Right lobe of liver (tissue), 6 donors: ENCODE results near the gene GTF3C6. TPM values are rescaled to one million over a fixed set of nuclear protein-coding genes. Genes with fewer than 3 reads are reported as not detected.
A peak's percentile ranks its signal among the peaks of the same experiment; 100 is the strongest.
"Not testable (repeated sequence)": the region's sequence is repeated elsewhere in the genome, so short reads cannot be mapped to it uniquely, and the experiment has no call there.

Experiments
- ATAC-seq, 4 donors: fragments of 200-7000 bp; cut with Tn5 transposase; one replicate each; pipeline ENCODE4 v1.9.1; 2020; ENCODE audit warnings: mild to moderate bottlenecking in 4 of 4, moderate library complexity in 4 of 4
- DNase-seq, 3 donors: peaks; one replicate each; pipeline ENCODE4 v3.0.0-alpha.2; 2020
- H3K27ac ChIP-seq, 3 donors: fragments of 200-600 bp; one replicate each; pipeline ENCODE4 v1.8.0; 2022
- H3K27me3 ChIP-seq, 2 donors: fragments of 200-600 bp; one replicate each; pipeline ENCODE4 v1.8.0; 2022
- H3K36me3 ChIP-seq, 4 donors: fragments of 200-600 bp; sonication (generic) in 1 of 4; one replicate each; pipeline versions ENCODE4 v1.5.1 to v1.8.0; 2017 to 2022; ENCODE audit warnings: control low read depth in 1 of 4
- H3K4me1 ChIP-seq, 4 donors: fragments of 200-600 bp; sonication (generic) in 1 of 4; one replicate each; pipeline versions ENCODE4 v1.5.1 to v1.8.0; 2017 to 2022; ENCODE audit warnings: control low read depth in 1 of 4
- H3K4me3 ChIP-seq, 3 donors: fragments of 200-600 bp; one replicate each; pipeline ENCODE4 v1.8.0; 2022
- H3K9me3 ChIP-seq, 4 donors: fragments of 200-600 bp; sonication (generic) in 1 of 4; one replicate each; pipeline versions ENCODE4 v1.5.1 to v1.8.0; 2017 to 2022; ENCODE audit warnings: control low read depth in 1 of 4
- POLR2A ChIP-seq: fragments of 450-650 bp; IDR thresholded peaks from one replicate; pipeline ENCODE4 v1.6.1; 2017; ENCODE audit warnings: antibody characterized with exemption, mild to moderate bottlenecking
- WGBS: methylation state at CpG from one replicate; pipeline ENCODE4 v1.1.6; 2018; ENCODE audit warnings: low coverage, low lambda C conversion rate; ENCODE audit not compliant: insufficient coverage; ENCODE audit errors: missing lambda C conversion rate; 5-methylcytosine and 5-hydroxymethylcytosine counted together
- intact Hi-C, 2 donors: fragments of 100-400 bp; cut with DNase I; formaldehyde crosslinking; loops; one replicate each; pipeline versions ENCODE4 v1.11.2 to v1.14.1; 2022
- total RNA-seq, 6 experiments: library from RNA; depleted of rRNA in 2 of 6; stranded (reverse); fragments of >200 nt in 2 of 6; fragmentation: NEBNext Ultra II Directional in 3 of 6; extraction: Animal tissue kit (Norgen Biotek cat#: 25700) in 3 of 6; gene quantifications; one replicate each; pipeline versions ENCODE4 v1.1.0 to v1.2.4, GENCODE V29; 2016 to 2023
- TF ChIP-seq, protein P1 (sequence below), 4 donors: fragments of 200-600 bp in 3 of 4; fragments of 450-650 bp in 1 of 4; IDR thresholded peaks; one replicate each; pipeline versions ENCODE4 v1.5.1 to v1.8.0; 2016 to 2022; ENCODE audit warnings: antibody characterized with exemption in 4 of 4, mild to moderate bottlenecking in 2 of 4
- donor health status: DM: no; HTN: yes; CAD: no.
- donor health status: DM: no; HTN: no; CAD: no.
- donor health status: DM: no; HTN: no; CAD: no.
- donor health status: DM: no; HTN: yes; CAD: no.
- donor health status: DM: no; HTN: yes; CAD: no.

GTF3C6 gene
- total RNA-seq, 6 experiments from 2014 or later = 21.2 to 47.7 (median 30.8) TPM

DNA sequence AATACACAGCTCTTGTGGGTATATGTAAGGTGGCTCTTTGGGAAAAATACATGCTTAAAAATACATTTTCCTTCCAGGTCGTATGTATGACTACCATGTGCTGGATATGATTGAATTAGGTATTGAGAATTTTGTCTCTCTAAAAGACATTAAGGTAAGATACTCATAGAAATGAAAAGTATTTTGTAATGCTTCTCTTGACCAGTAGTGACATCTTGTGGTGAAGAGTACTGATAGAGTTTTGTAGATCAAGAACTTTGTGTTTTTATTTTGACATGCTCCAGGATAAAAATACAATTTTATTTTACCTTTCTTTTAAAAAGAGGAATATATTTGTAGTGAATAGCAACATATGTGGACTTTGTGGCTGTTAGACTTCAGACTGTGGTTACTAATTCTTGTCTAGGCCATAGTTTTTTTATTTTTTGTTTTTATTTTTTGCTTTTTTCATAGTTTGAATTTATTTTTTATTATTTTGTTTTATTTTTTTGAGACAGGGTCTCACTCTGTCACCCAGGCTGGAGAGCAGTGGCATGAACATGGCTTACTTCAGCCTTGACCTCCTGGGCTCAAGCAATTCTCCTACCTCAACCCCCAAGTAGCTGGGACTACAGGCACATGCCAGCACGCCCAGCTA lies 41.2 kb downstream of the GTF3C6 start:
- Histone ChIP-seq H3K4me1 (peaks cover 0 to 3% (median 0%) of the 10 kb centered on the region in 4 donors), H3K27ac (no peak overlapping the region), H3K9me3 (no peaks in the 10 kb centered on the region), H3K4me3 (no peak overlapping the region), H3K27me3 (no peaks in the 10 kb centered on the region), H3K36me3 (peaks cover 0 to 49% (median 19%) of the 10 kb centered on the region in 4 donors)
- WGBS = 54% methylated on average over 2 of the region's 2 CpGs
- no peak for DNase-seq
- TF ChIP-seq, protein P1, sequence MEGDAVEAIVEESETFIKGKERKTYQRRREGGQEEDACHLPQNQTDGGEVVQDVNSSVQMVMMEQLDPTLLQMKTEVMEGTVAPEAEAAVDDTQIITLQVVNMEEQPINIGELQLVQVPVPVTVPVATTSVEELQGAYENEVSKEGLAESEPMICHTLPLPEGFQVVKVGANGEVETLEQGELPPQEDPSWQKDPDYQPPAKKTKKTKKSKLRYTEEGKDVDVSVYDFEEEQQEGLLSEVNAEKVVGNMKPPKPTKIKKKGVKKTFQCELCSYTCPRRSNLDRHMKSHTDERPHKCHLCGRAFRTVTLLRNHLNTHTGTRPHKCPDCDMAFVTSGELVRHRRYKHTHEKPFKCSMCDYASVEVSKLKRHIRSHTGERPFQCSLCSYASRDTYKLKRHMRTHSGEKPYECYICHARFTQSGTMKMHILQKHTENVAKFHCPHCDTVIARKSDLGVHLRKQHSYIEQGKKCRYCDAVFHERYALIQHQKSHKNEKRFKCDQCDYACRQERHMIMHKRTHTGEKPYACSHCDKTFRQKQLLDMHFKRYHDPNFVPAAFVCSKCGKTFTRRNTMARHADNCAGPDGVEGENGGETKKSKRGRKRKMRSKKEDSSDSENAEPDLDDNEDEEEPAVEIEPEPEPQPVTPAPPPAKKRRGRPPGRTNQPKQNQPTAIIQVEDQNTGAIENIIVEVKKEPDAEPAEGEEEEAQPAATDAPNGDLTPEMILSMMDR (IDR thresholded peaks at IDR 0.05) = peak; percentile 41 to 54 (median 48)
- TF ChIP-seq POLR2A = no peak
- ATAC-seq = peak; percentile 49 to 68 (median 56)
- intact Hi-C loops = no loop called here

DNA sequence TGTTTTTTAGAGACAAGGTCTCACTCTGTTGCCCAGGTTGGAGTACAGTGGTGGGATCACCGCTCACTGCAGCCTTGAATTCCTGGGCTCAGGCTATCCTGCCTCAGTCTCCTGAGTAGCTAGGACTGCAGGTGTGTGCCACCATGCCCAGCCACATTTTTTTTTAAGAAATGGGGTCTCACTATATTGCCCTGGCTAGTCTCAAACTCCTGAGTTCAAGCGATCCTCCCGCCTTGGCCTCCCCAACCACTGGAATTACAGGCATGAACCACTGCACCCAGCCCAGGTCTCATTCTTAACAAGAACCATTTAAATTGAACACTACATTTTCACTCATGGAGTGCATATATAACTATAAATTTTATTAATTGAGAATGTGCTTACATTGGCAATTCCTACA lies 43.8 kb downstream of the GTF3C6 start:
- intact Hi-C loops = no loop called here
- no peak for TF ChIP-seq POLR2A
- TF ChIP-seq, protein P1 (IDR thresholded peaks at IDR 0.05) = no peak
- WGBS = 100% methylated on average over 1 of the region's 3 CpGs

DNA sequence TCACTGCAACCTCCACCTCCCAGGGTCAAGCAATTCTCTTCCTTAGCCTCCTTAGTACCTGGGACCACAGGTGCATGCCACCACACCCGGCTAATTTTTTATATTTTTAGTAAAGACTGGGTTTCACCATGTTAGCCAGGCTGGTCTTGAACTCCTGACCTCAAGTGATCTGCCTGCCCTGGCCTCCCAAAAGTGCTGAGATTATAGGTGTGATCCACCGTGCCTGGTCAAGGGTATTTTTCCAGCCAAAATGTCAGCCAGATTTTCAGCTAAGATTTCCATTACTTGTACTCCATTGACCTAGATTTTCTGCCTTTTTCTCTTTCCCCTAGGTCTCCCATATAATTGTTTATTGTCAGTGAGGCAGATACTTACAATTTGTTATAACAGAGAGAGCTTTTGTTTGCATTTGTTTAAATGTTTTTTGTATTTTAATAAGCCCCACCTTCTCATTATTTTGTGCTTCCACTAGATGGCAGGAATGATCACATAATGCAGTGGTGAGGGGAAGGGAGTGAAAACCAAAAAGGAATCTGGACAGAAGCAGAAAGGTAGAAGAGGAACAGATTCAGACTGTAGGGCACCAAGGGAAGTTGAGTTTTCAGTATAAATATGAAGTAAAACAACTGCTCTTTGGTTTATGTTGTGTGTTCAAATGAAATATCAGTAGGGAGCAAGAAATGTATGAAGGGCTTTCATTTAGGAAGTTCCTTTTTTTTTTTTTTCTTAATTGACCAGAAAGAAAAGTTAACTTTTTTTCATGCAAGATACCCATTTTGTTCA lies 53.0 kb downstream of the GTF3C6 start:
- H3K27ac ChIP-seq = peak overlapping the region in 2 of 3 donors; percentile 16 to 43
- DNase-seq = no peak
- TF ChIP-seq POLR2A = no peak
- TF ChIP-seq, protein P1 (IDR thresholded peaks at IDR 0.05) = peak; percentile 59 to 75 (median 63)
- intact Hi-C loops = no loop called here
- WGBS = 50% methylated on average over 2 of the region's 2 CpGs
- peaks cover 0 to 41% (median 12%) of the 10 kb centered on the region in 4 donors for H3K4me1 ChIP-seq
- no peak overlapping the region for H3K4me3 ChIP-seq
- peaks cover 0 to 46% (median 6%) of the 10 kb centered on the region in 4 donors for H3K36me3 ChIP-seq
- no peaks in the 10 kb centered on the region for H3K9me3 ChIP-seq
- peak; percentile 82 to 90 (median 88) for ATAC-seq
- H3K27me3 ChIP-seq = no peaks in the 10 kb centered on the region

More for the DNA sequence above, 43.8 kb downstream of the GTF3C6 start:
- H3K36me3 ChIP-seq = peaks cover 0 to 51% (median 17%) of the 10 kb centered on the region in 4 donors
- no peak overlapping the region for H3K27ac ChIP-seq
- no peak overlapping the region for H3K4me3 ChIP-seq
- peaks cover 0 to 11% (median 0%) of the 10 kb centered on the region in 4 donors for H3K4me1 ChIP-seq
- no peaks in the 10 kb centered on the region for H3K27me3 ChIP-seq
- no peak for DNase-seq
- H3K9me3 ChIP-seq = no peaks in the 10 kb centered on the region
- no peak for ATAC-seq

DNA sequence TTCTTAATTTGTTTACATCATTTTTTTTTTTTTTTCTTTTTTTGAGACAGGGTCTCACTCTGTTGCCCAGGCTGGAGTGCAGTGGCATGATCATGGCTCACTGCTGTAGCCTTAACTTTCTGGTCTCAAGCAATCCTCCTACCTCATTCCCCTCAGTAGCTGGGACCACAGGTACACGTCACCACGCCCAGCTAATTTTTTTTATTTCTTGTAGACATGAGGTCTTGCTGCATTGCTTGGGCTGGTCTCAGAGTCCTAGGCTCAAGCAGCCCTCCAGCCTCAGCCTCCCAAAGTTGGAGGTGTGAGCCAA lies 53.6 kb downstream of the GTF3C6 start:
- TF ChIP-seq POLR2A = no peak
- TF ChIP-seq, protein P1 (IDR thresholded peaks at IDR 0.05) = no peak
- Histone ChIP-seq H3K27me3 (no peaks in the 10 kb centered on the region), H3K9me3 (no peaks in the 10 kb centered on the region), H3K4me3 (no peak overlapping the region), H3K4me1 (peaks cover 0 to 41% (median 12%) of the 10 kb centered on the region in 4 donors), H3K27ac (peak overlapping the region in 2 of 3 donors; percentile 16 to 43), H3K36me3 (peaks cover 0 to 41% (median 6%) of the 10 kb centered on the region in 4 donors)
- WGBS = 64% methylated on average over 2 of the region's 2 CpGs
- intact Hi-C loops = no loop called here
- no peak for DNase-seq
- peak in 3 of 4 donors; percentile 5 to 13 (median 6) for ATAC-seq

DNA sequence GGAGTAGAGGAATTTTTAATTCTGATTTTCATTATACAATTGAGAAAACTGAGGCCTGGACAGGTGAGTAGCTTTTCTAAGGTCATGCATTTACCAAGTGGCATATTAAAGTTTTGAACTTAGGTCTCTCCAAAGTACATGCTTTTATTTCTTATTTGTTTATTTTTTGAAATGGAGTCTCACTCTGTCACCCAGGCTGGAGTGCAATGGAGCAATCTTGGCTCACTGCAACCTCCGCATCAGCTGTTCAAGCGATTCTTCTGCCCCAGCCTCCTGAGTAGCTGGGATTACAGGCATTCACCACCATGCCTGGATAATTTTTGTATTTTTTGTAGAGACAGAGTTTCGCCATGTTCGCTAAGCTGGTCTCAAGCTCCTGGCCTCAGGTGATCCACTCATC lies 54.0 kb downstream of the GTF3C6 start:
- 78% methylated on average over 4 of the region's 4 CpGs for WGBS
- intact Hi-C loops, H3K9me3 ChIP-seq, H3K27me3 ChIP-seq, H3K4me3 ChIP-seq: not testable (repeated sequence)
- ATAC-seq (peak; percentile 43 to 69 (median 48)), DNase-seq (peak in 1 of 3 donors; percentile 54)
- H3K27ac ChIP-seq = peak overlapping the region in 2 of 3 donors; percentile 16 to 43
- H3K36me3 ChIP-seq = peaks cover 0 to 37% (median 6%) of the 10 kb centered on the region in 4 donors
- H3K4me1 ChIP-seq = peaks cover 0 to 41% (median 12%) of the 10 kb centered on the region in 4 donors
